HepG2 (cell line): ENCODE data around the gene JMJD7. TPM values are rescaled to one million over a fixed set of nuclear protein-coding genes. Genes with fewer than 3 reads are reported as not detected.

ENCODE experiments used
- ATAC-seq: fragments of 200-7000 bp; cut with Tn5 transposase; 3 replicates; pipeline ENCODE4 v1.9.1; 2020; ENCODE audit warnings: mild to moderate bottlenecking, moderate library complexity
- BruUV-seq: library from RNA; stranded (reverse); fragments of 400-500 nt; replicated peaks from 2 replicates; lab custom pipeline; 2021; lab: Mats Ljungman, UMichigan
- CTCF ChIA-PET: fragments of 300-600 bp; formaldehyde crosslinking; extraction: SDS; loops from one replicate; lab custom pipeline; 2021; ENCODE audit warnings: low total read pairs, inconsistent platforms, low intra/inter-chr PET ratio; lab: Yijun Ruan, JAX
- POLR2A ChIA-PET: fragments of 350-600 bp; sonication (Branson Sonifier 250); formaldehyde crosslinking; loops from one replicate; lab custom pipeline; 2020; ENCODE audit warnings: antibody characterized with exemption, inconsistent platforms; lab: Yijun Ruan, JAX
- DNase-seq: peaks from one replicate; pipeline ENCODE4 v3.0.0-alpha.2; 2015; ENCODE audit warnings: low spot score
- FAIRE-seq: peaks from 3 replicates; lab custom pipeline; 2011; peaks lifted over from hg19 to GRCh38; lab: Jason Lieb, UNC
- H2AFZ ChIP-seq: one replicate; pipeline ENCODE4 v1.6.1; 2011; ENCODE audit warnings: low read length, inconsistent platforms
- H3K27ac ChIP-seq: fragments of 300-600 bp; 3 replicates; pipeline ENCODE4 v1.8.0; 2011; ENCODE audit warnings: mixed run types, mild to moderate bottlenecking, mixed read lengths, low read length, inconsistent platforms; ENCODE audit not compliant: insufficient read depth; ENCODE audit errors: extremely low read length
- H3K27me3 ChIP-seq, 2 experiments: fragments of 200-600 bp in 1 of 2; 2 replicates in 1 of 2; 3 replicates in 1 of 2; pipeline versions ENCODE4 v1.6.0 to v1.8.0; 2011; ENCODE audit warnings: low read length in 2 of 2, mild to moderate bottlenecking in 2 of 2, moderate library complexity in 2 of 2, inconsistent platforms in 1 of 2; ENCODE audit not compliant: insufficient read depth in 2 of 2, control insufficient read depth in 1 of 2
- H3K36me3 ChIP-seq, 2 experiments: fragments of 200-600 bp in 1 of 2; replicated peaks in 1 of 2; 2 replicates in 1 of 2; 3 replicates in 1 of 2; pipeline versions ENCODE4 v1.5.1 to v1.8.0; 2011; ENCODE audit warnings: low read length in 2 of 2, inconsistent platforms in 1 of 2; ENCODE audit not compliant: insufficient read depth in 2 of 2, control insufficient read depth in 1 of 2
- H3K4me1 ChIP-seq: 2 replicates; pipeline ENCODE4 v1.5.1; 2012; ENCODE audit warnings: low read length, inconsistent platforms; ENCODE audit not compliant: insufficient read depth
- H3K4me2 ChIP-seq: 2 replicates; pipeline ENCODE4 v1.6.0; 2011; ENCODE audit warnings: low read depth, low read length, inconsistent platforms
- H3K4me3 ChIP-seq, 3 experiments: fragments of 200-600 bp in 1 of 3; sonication (generic), shearing (Covaris generic) in 1 of 3; replicated peaks in 1 of 3; 2 replicates each; pipeline ENCODE4 v1.5.1; 2011 to 2016; ENCODE audit warnings: low read length in 3 of 3, inconsistent platforms in 2 of 3, low read depth in 2 of 3, mild to moderate bottlenecking in 2 of 3, control low read depth in 1 of 3, mixed read lengths in 1 of 3; ENCODE audit not compliant: insufficient read depth in 1 of 3
- H3K79me2 ChIP-seq: one replicate; pipeline ENCODE4 v1.6.1; 2011; ENCODE audit warnings: low read length, inconsistent platforms; ENCODE audit not compliant: insufficient read depth
- H3K9ac ChIP-seq: 2 replicates; pipeline ENCODE4 v1.6.0; 2011; ENCODE audit warnings: mild to moderate bottlenecking, low read depth, low read length, inconsistent platforms; ENCODE audit not compliant: insufficient read depth
- H3K9me3 ChIP-seq: 2 replicates; pipeline ENCODE4 v1.5.1; 2012; ENCODE audit warnings: mild to moderate bottlenecking, low read length
- H4K20me1 ChIP-seq: 2 replicates; pipeline ENCODE4 v1.6.0; 2011; ENCODE audit warnings: inconsistent platforms, mild to moderate bottlenecking, low read length, moderate library complexity; ENCODE audit not compliant: insufficient read depth
- CERS6 ChIP-seq: sonication (generic); formaldehyde crosslinking; IDR thresholded peaks from 2 replicates; pipeline ENCODE4 v1.5.0; 2020; ENCODE audit warnings: missing genetic modification reagents
- KIAA2018 ChIP-seq: sonication (generic); formaldehyde crosslinking; IDR thresholded peaks from 2 replicates; pipeline ENCODE4 v1.5.0; 2020; ENCODE audit warnings: mild to moderate bottlenecking, missing genetic modification reagents, borderline replicate concordance
- MTF2 ChIP-seq: sonication (generic); formaldehyde crosslinking; IDR thresholded peaks from 2 replicates; pipeline ENCODE4 v1.5.0; 2020; ENCODE audit warnings: missing genetic modification reagents, borderline replicate concordance
- SATB2 ChIP-seq: sonication (generic); formaldehyde crosslinking; IDR thresholded peaks from 2 replicates; pipeline ENCODE4 v1.5.0; 2020; ENCODE audit warnings: missing genetic modification reagents
- SIN3B ChIP-seq: fragments of 150-350 bp; IDR thresholded peaks from 2 replicates; pipeline ENCODE4 v1.6.1; 2014; ENCODE audit warnings: low read length
- SRY ChIP-seq: sonication (generic); formaldehyde crosslinking; IDR thresholded peaks from 2 replicates; pipeline ENCODE4 v1.8.0; 2022; ENCODE audit warnings: mild to moderate bottlenecking, missing genetic modification reagents
- ZBTB26 ChIP-seq: IDR thresholded peaks from 2 replicates; pipeline ENCODE4 v1.6.1; 2016; ENCODE audit warnings: missing compliant biosample characterization, missing genetic modification reagents, borderline replicate concordance
- ZBTB7A ChIP-seq: sonication (generic); formaldehyde crosslinking; IDR thresholded peaks from 2 replicates; pipeline ENCODE4 v1.8.0; 2022; ENCODE audit warnings: mild to moderate bottlenecking, missing genetic modification reagents
- ZFP37 ChIP-seq: sonication (generic); formaldehyde crosslinking; IDR thresholded peaks from 2 replicates; pipeline ENCODE4 v1.4.0; 2020; ENCODE audit warnings: missing genetic modification reagents, borderline replicate concordance
- ZNF12 ChIP-seq: sonication (generic); formaldehyde crosslinking; IDR thresholded peaks from 2 replicates; pipeline ENCODE4 v1.5.0; 2020; ENCODE audit warnings: missing genetic modification reagents
- ZNF138 ChIP-seq: sonication (generic); formaldehyde crosslinking; IDR thresholded peaks from 2 replicates; pipeline ENCODE4 v1.5.0; 2020; ENCODE audit warnings: mild to moderate bottlenecking, low read depth, missing genetic modification reagents
- ZNF317 ChIP-seq: sonication (generic); formaldehyde crosslinking; IDR thresholded peaks from 2 replicates; pipeline ENCODE4 v1.5.0; 2020; ENCODE audit warnings: mild to moderate bottlenecking, missing genetic modification reagents
- ZNF549 ChIP-seq: sonication (generic); formaldehyde crosslinking; IDR thresholded peaks from 2 replicates; pipeline ENCODE4 v1.5.0; 2020; ENCODE audit warnings: missing genetic modification reagents
- ZNF557 ChIP-seq: sonication (generic); formaldehyde crosslinking; IDR thresholded peaks from 2 replicates; pipeline ENCODE4 v1.4.0; 2020; ENCODE audit warnings: missing genetic modification reagents
- ZNF709 ChIP-seq: sonication (generic); formaldehyde crosslinking; IDR thresholded peaks from 2 replicates; pipeline ENCODE4 v1.5.0; 2020; ENCODE audit warnings: mild to moderate bottlenecking, missing genetic modification reagents
- ZNF776 ChIP-seq: sonication (generic); formaldehyde crosslinking; IDR thresholded peaks from 2 replicates; pipeline ENCODE4 v1.4.0; 2020; ENCODE audit warnings: mild to moderate bottlenecking, missing genetic modification reagents
- WGBS: methylation state at CpG from one replicate; pipeline ENCODE4 v1.1.6; 2017; ENCODE audit warnings: low lambda C conversion rate; 5-methylcytosine and 5-hydroxymethylcytosine counted together
- in situ Hi-C: cut with HindIII; loops from 2 replicates; pipeline ENCODE4 v1.10.0; 2017; ENCODE audit warnings: low pct_unique_long_range_greater_than_20kb; ENCODE audit not compliant: extremely low pct_ligation_motif_present
- intact Hi-C: fragments of 100-400 bp; cut with micrococcal nuclease; formaldehyde crosslinking; loops from one replicate; pipeline ENCODE4 v1.10.0; 2022; ENCODE audit not compliant: unreplicated experiment
- polyA plus RNA-seq, 8 experiments: library from polyadenylated mRNA; depleted of rRNA in 3 of 8; stranded (reverse) in 7 of 8; unstranded in 1 of 8; fragments of >200 nt; fragmentation: Illumina TruSeq in 4 of 8; extraction: Trizol in 4 of 8; gene quantifications; 2 replicates each; pipeline versions ENCODE4 v1.2.1 to v1.2.3, GENCODE V29; 2011 to 2016; ENCODE audit warnings: low read depth in 4 of 8, missing spikeins in 1 of 8, mixed read lengths in 1 of 8; ENCODE audit not compliant: insufficient read depth in 1 of 8
- total RNA-seq, 5 experiments: library from RNA; depleted of rRNA; stranded (reverse); fragments of >200 nt; fragmentation: Illumina TruSeq; extraction: Trizol; gene quantifications; 2 replicates each; pipeline ENCODE4 v1.2.3, GENCODE V29; 2016; ENCODE audit warnings: low read depth in 1 of 5

Gene JMJD7
- total and polyA plus RNA-seq, 2 of the 13 experiments (the other 11 are each of a cell fraction or from before 2014, with no cell fraction given) = 6.4 to 7.1 TPM

- Histone ChIP-seq H3K79me2 (no peaks in the 10 kb centered on the region), H3K27me3 (no peaks in the 10 kb centered on the region), H3K4me2 (no peak overlapping the region), H3K36me3 (peaks cover 6 to 20% of the 10 kb centered on the region in 2 experiments; a peak in 3 of 5 replicates), H3K4me3 (no peak overlapping the region), H2AFZ (no peak overlapping the region), H4K20me1 (no peaks in the 10 kb centered on the region), H3K9me3 (no peaks in the 10 kb centered on the region), H3K9ac (no peak overlapping the region), H3K4me1 (no peaks in the 10 kb centered on the region), H3K27ac (no peak overlapping the region)
- FAIRE-seq (no peak), DNase-seq (no peak), ATAC-seq (no peak)
- POLR2A ChIA-PET = no interaction called here
- in situ Hi-C loops = loop anchor here (5.0 kb wide), 1 partner anchor 41 kb away; the partner anchor contains the start of gene MAPKBP1
- WGBS = 96% methylated on average over 8 of the region's 8 CpGs
- CTCF ChIA-PET = interaction anchor here (1.1 to 4.8 kb wide), 2 partner anchors 40 to 347 kb away, joined by 3 to 98 read pairs; partner anchors contain the start of gene MAPKBP1
- intact Hi-C loops = loop anchor here (5.0 kb wide), 1 partner anchor 251 kb away; no protein-coding TSS in a partner anchor
- no TSS peak for BruUV-seq
- TF ChIP-seq ZNF709 (CRISPR knock-in tag) = no peak
- no peak for TF ChIP-seq CERS6 (CRISPR knock-in tag)
- no peak for TF ChIP-seq ZNF317 (CRISPR knock-in tag)
- TF ChIP-seq ZNF776 (CRISPR knock-in tag) = no peak
- no peak for TF ChIP-seq ZNF138 (CRISPR knock-in tag)
- no peak for TF ChIP-seq ZNF12 (CRISPR knock-in tag)
- TF ChIP-seq ZNF557 (CRISPR knock-in tag) = no peak
- no peak for TF ChIP-seq SRY (CRISPR knock-in tag)
- no peak for TF ChIP-seq ZBTB26
- no peak for TF ChIP-seq SATB2 (CRISPR knock-in tag)
- no peak for TF ChIP-seq ZFP37 (CRISPR knock-in tag)
- no peak for TF ChIP-seq MTF2 (CRISPR knock-in tag)
- TF ChIP-seq ZNF549 (CRISPR knock-in tag) = no peak
- TF ChIP-seq KIAA2018 = no peak
- TF ChIP-seq SIN3B = no peak
- no peak for TF ChIP-seq ZBTB7A (CRISPR knock-in tag)
These were observed 14.5 kb upstream of the JMJD7 start for GRCh38 chr15:41813426-41813825.
